NCI-H1436 (cell line): ENCODE measurements around the gene STIM1.
"Not testable (repeated sequence)": the region's sequence is repeated elsewhere in the genome, so short reads cannot be mapped to it uniquely, and the experiment has no call there.

Experiments
- DNase-seq: peaks from one replicate; lab custom pipeline; 2025; lab: John Stamatoyannopoulos, UW

The STIM1 gene

DNA sequence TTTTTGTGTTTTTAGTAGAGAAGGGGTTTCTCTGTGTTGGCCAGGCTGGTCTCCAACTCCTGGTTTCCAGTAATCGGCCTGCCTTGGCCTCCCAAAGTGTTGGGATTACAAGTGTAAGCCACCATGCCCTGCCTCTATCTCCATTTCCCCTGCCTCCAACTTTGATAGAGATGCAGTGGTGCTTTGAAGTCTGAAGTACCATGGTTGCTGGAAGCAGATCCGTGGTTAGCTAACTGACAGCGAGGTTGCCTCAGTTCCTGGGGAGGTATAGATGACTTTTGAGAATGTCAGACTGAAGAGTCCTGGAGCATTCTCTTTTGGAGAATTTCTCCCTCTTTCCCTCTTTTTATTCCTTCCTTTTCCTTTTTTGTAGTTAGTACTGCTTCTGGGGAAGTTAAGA lies 127.6 kb downstream of the STIM1 start:
- DNase-seq = no peak

GRCh38 chr11:3984896-3985295 lies 129.4 kb downstream of the STIM1 start:
- DNase-seq = no peak

DNA sequence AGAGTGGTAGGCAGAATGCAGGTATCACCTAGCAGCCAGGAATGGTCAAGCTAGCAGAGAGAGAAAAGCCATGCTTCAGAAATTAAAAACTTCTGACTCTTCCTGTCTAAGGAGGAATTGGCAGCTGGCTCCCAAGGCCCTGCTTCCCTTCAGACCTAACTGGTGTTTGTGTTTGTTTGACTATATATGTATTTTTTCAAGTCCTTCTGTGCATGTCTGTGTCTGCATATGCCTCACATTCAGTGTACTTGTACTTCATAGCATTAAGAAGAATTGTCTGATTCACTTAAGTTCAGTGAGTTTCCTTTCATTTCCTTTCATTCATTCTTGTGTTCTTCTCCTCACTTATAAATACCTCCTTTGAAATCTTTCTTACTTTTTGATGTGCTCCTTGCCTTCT lies 130.2 kb downstream of the STIM1 start:
- no peak for DNase-seq

- DNase-seq = no peak
Observed at GRCh38 chr11:3986301-3986700, 130.8 kb downstream of the STIM1 start.

DNA sequence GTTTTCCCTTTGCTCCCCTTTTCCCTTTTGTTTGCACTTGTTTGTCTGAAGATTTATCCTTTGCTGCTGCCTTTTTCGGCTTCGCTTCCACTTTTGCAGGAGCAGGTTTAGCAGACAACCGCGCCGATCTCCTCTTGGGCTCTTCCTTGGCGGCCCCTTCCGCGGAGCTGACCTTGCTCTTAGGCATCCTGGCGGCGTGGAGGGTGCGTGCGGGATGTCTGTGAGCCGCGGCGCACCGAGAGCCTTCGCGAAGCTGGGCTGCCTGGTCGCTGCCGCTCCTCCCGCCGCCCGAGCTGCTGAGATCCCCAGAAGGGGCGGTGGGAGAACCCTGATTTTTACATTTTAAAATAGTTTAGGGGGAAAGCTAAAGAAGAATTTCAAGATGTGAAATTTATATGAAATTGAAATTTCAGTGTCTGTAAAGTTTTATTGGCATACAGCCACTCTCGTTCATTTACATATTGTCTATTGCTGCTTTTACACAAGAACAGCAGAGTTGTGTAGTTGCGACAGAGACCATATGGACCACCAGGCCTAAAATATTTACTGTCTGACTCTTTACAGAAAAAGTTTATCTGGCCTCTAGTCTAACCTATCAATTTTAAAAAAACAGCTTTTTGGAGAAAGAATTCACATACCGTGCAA lies 133.9 kb downstream of the STIM1 start:
- DNase-seq = no peak

DNA sequence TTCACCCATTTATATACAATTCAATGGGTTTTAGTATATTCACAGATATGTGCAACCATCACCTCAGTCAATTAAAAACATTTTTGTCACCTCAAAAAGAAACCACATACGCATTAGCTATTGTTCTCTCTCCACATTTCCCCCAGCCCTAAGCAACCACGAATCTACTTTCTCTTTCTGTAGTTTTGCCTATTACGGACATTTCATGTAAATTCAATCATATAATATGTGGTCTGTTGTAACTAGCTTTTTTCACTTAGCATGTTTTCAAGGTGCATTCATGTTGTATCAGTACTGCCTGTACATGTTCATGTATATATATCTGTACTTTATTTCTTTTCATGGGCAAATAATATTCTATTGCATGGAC lies 134.4 kb downstream of the STIM1 start:
- no peak for DNase-seq

GRCh38 chr11:3990406-3990805 lies 134.9 kb downstream of the STIM1 start:
- no peak for DNase-seq

DNA sequence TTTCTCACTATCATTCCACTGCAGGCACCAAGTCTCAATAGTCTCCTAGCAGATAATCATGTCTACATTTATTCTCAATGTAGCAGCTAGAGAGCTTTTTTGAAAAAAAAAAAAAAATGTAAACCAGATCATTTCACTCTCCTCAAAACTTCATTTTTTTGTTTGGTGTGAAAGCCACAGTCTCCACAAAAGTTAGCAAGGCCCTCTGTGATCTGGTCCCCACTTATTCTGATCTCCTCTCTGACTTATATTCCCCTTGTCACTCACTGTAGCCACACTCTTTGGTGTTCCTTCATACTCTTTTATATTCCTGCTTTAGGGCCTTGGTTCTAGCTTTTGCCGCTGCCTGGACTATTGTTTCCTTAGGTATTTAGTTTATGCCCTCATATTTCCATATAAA lies 137.5 kb downstream of the STIM1 start:
- DNase-seq = no peak

DNA sequence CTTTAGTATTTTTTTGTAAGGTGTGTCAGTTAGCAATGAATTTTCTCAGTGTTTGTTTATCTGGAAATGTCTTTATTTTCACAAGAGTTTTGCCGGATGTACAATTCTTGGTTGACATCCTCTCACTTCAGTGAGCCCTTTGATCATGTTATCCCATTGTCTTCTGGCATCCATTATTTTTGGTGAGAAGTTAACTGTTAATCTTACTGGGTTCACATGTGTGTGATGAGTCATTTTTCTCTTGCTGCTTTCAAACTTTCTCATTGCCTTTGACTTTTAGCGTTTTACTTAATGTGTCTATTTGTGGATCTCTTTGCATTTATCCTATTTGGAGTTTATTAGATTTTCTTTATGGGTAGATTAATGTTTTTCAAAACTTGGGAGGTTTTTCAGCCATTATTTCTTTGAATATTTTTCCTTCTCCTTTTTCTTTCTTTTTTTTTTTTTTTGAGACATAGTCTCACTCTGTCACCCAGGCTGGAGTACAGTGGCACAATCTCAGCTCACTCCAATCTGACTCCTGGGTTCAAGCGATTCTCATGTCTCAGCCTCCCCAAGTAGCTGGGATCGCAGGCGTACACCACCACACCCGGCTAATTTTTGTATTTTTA lies 138.7 kb downstream of the STIM1 start:
- DNase-seq = no peak

- no peak for DNase-seq
Observed at GRCh38 chr11:3995307-3995706, 139.8 kb downstream of the STIM1 start.

DNA sequence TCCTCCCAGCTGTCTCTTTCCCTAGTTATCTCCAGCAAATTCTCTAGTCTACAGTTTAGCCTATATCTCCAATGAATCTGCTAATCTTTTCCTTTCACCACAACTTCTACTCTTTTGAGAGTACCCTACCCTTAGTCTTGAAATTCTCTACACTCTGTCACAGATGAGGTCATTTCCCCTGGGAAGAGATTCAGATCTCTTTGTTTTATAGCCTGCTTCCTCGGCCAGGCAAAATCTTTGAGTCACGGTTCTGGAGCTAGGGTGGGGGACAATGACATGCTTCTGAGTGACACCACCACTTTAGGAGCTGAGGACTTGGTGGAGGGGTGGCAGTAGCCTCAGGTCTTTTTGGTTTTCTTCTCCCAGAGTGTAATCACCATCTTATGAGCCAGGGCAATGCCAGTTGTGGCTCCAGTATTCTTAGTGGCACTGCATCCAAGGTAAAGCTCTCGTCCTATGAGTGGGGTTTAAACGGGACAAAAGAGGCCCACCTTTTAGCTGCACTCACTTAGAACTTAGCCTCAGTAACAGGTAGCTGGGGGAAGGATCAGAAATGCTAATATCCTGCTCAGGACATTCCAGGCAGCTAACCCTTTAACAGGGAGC lies 140.6 kb downstream of the STIM1 start:
- no peak for DNase-seq

- DNase-seq = no peak
Observed at GRCh38 chr11:3996651-3997050, 141.2 kb downstream of the STIM1 start.

- DNase-seq = not testable (repeated sequence)
Observed at GRCh38 chr11:4004753-4005152, 149.3 kb downstream of the STIM1 start.

GRCh38 chr11:4006946-4007680 lies 151.6 kb downstream of the STIM1 start:
- no peak for DNase-seq

DNA sequence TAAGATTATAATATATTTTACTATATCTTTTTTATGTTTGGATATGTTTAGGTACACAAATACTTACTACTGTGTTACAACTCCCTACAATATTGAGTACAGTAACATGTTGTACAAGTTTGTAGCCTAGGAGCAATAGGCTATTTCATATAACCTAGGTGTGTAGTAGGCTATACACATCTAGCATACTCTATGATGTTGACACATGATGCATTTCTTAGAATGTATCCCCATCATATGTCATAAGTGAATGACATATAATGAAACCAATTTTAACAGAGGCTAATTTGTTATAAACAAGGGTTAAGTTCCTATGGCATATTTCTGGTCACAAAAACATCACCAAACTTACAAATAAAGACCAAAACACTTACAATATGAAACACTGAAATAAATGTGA lies 152.7 kb downstream of the STIM1 start:
- no peak for DNase-seq

DNA sequence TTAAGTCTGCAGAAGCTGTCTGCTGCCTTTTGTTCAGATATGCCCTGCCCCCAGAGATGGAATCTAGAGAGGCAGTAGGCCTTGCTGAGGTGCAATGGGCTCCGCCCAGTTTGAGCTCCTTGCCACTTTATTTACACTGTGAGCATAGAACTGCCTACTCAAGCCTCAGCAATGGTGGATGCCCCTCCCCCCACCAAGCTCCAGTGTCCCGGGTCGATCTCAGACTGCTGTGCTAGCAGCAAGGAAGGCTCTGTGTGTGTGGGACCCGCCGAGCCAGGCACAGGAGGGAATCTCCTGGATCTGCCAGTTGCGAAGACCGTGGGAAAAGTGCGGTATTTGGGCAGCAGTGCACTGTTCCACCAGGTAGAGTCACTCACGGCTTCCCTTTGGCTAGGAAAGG lies 161.1 kb downstream of the STIM1 start:
- DNase-seq = not testable (repeated sequence)

- no peak for DNase-seq
Observed at GRCh38 chr11:4017129-4017528, 161.7 kb downstream of the STIM1 start.

- DNase-seq = no peak
Observed at GRCh38 chr11:4018641-4019040, 163.2 kb downstream of the STIM1 start.

- no peak for DNase-seq
Observed at GRCh38 chr11:4019891-4020290, 164.4 kb downstream of the STIM1 start.

GRCh38 chr11:4022669-4023068 lies 167.2 kb downstream of the STIM1 start:
- DNase-seq = no peak

GRCh38 chr11:4025248-4025966 lies 169.9 kb downstream of the STIM1 start:
- DNase-seq = no peak

DNA sequence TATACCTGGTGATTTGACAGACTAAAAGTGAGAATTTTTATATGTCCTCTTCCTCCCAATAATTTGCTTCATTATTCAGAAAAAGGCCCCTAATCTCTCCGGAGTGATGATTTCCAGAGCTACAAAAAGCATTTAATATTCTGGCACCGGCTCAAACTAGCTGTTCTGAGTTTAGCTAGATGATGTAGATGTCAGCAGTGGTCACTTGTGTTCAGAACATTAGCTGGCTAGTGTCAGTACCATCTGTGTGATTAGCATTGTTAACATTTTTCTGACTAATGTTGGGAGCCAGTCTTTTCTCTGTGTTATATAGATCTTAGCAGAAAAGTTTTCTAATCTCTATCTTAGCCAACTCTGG lies 170.5 kb downstream of the STIM1 start:
- no peak for DNase-seq

DNA sequence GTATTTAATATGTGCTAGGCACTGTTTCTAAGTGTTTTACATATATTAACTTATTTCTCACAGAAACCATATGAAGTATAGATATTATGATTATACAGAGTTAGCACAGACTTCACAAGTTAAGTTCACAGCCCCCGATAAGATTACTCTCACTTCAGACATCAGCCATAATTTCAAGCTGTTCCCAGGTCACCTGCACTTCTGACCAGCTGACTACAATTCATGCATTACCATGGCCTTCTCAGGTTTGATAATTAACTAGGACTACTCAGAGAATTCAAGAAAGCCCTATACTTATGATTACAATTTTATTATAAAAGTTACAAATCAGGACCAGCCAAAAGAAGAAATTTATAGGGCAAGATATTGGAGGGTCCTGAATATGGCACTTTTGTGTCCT lies 170.9 kb downstream of the STIM1 start:
- DNase-seq = no peak
